Subcutaneous abdominal adipose tissue (tissue), 5 donors: ENCODE results near the gene DDA1.
A peak's percentile ranks its signal among the peaks of the same experiment; 100 is the strongest.

Source experiments
- H3K27ac ChIP-seq: one replicate; pipeline ENCODE4 v1.7.0; 2013; ENCODE audit warnings: low read depth, mild to moderate bottlenecking, inconsistent platforms, low read length, moderate library complexity
- H3K27me3 ChIP-seq, 5 donors: one replicate each; pipeline ENCODE4 v1.7.0; 2013; ENCODE audit warnings: low read length in 5 of 5, inconsistent platforms in 1 of 5; ENCODE audit not compliant: control insufficient read depth in 5 of 5, insufficient read depth in 4 of 5
- H3K36me3 ChIP-seq, 5 donors: one replicate each; pipeline ENCODE4 v1.7.0; 2013; ENCODE audit warnings: low read length in 5 of 5; ENCODE audit not compliant: control insufficient read depth in 5 of 5, insufficient read depth in 5 of 5
- H3K4me1 ChIP-seq, 5 donors: one replicate each; pipeline ENCODE4 v1.7.0; 2013; ENCODE audit warnings: low read length in 5 of 5, mild to moderate bottlenecking in 3 of 5, moderate library complexity in 1 of 5; ENCODE audit not compliant: control insufficient read depth in 5 of 5, insufficient read depth in 5 of 5
- H3K4me3 ChIP-seq, 5 donors: one replicate each; pipeline ENCODE4 v1.7.0; 2013; ENCODE audit warnings: low read length in 5 of 5, low read depth in 1 of 5
- H3K9ac ChIP-seq, 5 donors: one replicate each; pipeline ENCODE4 v1.7.0; 2013; ENCODE audit warnings: low read length in 5 of 5, mild to moderate bottlenecking in 4 of 5, moderate library complexity in 3 of 5
- H3K9me3 ChIP-seq, 5 donors: one replicate each; pipeline ENCODE4 v1.7.0; 2013; ENCODE audit warnings: low read length in 5 of 5; ENCODE audit not compliant: control insufficient read depth in 5 of 5
- donor health status: healthy.
- donor health status: healthy.
- donor health status: healthy.
- donor health status: healthy.
- donor health status: healthy.

DDA1 gene

GRCh38 chr19:17334414-17335409 is 25.3 kb downstream of the DDA1 start, which contains the start of gene ANO8:
Gene ANO8 (minus strand): TSS chr19:17334855. CDS start chr19:17334670, 185 bp downstream.
- H3K4me1 ChIP-seq = peaks cover 3 to 52% (median 42%) of the 10 kb centered on the region in 5 donors
- no peaks in the 10 kb centered on the region for H3K27me3 ChIP-seq
- H3K27ac ChIP-seq = peak within 1 kb of the TSS; percentile 37
- H3K9ac ChIP-seq = peak within 1 kb of the TSS in 4 of 5 donors; percentile 71 to 81 (median 74)
- no peaks in the 10 kb centered on the region for H3K9me3 ChIP-seq
- peaks cover 0 to 22% (median 11%) of the 10 kb centered on the region in 5 donors for H3K36me3 ChIP-seq
- peak within 1 kb of the TSS; percentile 72 to 87 (median 81) for H3K4me3 ChIP-seq

- Histone ChIP-seq H3K36me3 (peaks cover 0 to 14% (median 6%) of the 10 kb centered on the region in 5 donors), H3K4me1 (peaks cover 3 to 54% (median 42%) of the 10 kb centered on the region in 5 donors)
These were observed 26.2 kb downstream of the DDA1 start for GRCh38 chr19:17335575-17335974.

DNA sequence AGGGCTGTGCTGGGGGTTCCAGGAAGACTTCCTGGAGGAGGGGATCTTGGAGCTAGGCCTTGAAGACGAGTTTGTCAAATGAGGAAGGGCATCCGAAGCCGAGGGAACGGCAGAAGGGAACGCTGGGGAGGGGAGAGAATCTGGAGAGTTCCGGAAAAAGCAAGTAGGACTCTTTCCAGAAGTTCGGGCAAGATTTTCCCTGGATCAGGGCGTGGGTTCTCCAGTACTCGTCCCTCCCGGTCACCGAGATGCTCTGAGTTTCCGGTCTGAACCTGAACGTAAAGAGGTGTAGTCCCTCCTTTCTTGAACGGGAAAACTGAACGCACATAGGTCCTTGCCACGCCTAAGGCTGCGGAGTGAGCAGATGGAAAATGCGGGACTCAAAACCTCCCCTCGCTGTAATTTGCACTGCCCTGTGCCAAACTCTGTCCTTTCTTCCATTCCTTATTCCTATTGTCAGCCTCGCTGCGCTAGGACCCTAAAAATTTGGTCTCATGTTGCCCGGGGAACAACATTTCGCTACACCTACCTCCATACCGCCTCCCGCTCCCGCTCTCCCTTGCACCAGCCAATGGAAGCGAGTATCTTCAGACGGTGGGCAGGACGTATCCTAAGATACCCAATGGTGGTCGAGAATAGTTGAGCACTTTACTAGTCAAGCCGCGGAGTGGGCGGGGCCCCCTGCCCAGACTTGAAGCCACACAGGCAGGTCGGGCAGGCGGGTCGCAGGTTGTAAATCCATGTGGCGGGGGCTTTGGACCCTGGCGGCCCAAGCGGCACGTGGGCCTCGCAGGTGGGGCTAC is 27.7 kb downstream of the DDA1 start, which contains the start of gene GTPBP3:
Gene GTPBP3 (plus strand): TSS at position 682 of the 803 bp plus-strand sequence. CDS start 59 bp downstream, at position 741.
- H3K36me3 ChIP-seq = peaks cover 0 to 16% (median 5%) of the 10 kb centered on the region in 5 donors
- H3K4me1 ChIP-seq = peaks cover 3 to 54% (median 42%) of the 10 kb centered on the region in 5 donors
- H3K9me3 ChIP-seq = no peaks in the 10 kb centered on the region
- H3K27ac ChIP-seq = peak within 1 kb of the TSS; percentile 95
- H3K4me3 ChIP-seq = peak within 1 kb of the TSS; percentile 88 to 96 (median 94)
- H3K9ac ChIP-seq = peak within 1 kb of the TSS; percentile 79 to 93 (median 86)
- no peaks in the 10 kb centered on the region for H3K27me3 ChIP-seq

More at GRCh38 chr19:17335575-17335974, 26.2 kb downstream of the DDA1 start:
- peak overlapping the region in 1 of 5 donors; percentile 53 for H3K9ac ChIP-seq
- H3K27me3 ChIP-seq = no peaks in the 10 kb centered on the region
- no peaks in the 10 kb centered on the region for H3K9me3 ChIP-seq
- peak overlapping the region in 1 of 5 donors; percentile 82 for H3K4me3 ChIP-seq
- H3K27ac ChIP-seq = no peak overlapping the region

- Histone ChIP-seq H3K9me3 (no peaks in the 10 kb centered on the region), H3K4me1 (peaks cover 3 to 54% (median 42%) of the 10 kb centered on the region in 5 donors), H3K27ac (peak overlapping the region; percentile 95), H3K27me3 (no peaks in the 10 kb centered on the region), H3K9ac (peak overlapping the region in 4 of 5 donors; percentile 63 to 93 (median 84)), H3K4me3 (peak overlapping the region; percentile 88 to 96 (median 94)), H3K36me3 (peaks cover 0 to 17% (median 5%) of the 10 kb centered on the region in 5 donors)
These were observed 28.5 kb downstream of the DDA1 start for GRCh38 chr19:17337675-17338432.

- H3K36me3 ChIP-seq = peaks cover 0 to 17% (median 5%) of the 10 kb centered on the region in 5 donors
- H3K9ac ChIP-seq = peak overlapping the region in 1 of 5 donors; percentile 93
- peaks cover 3 to 49% (median 38%) of the 10 kb centered on the region in 5 donors for H3K4me1 ChIP-seq
- no peaks in the 10 kb centered on the region for H3K9me3 ChIP-seq
- peak overlapping the region in 3 of 5 donors; percentile 88 to 96 (median 94) for H3K4me3 ChIP-seq
- no peaks in the 10 kb centered on the region for H3K27me3 ChIP-seq
- H3K27ac ChIP-seq = no peak overlapping the region
These were observed 29.2 kb downstream of the DDA1 start for GRCh38 chr19:17338433-17339078.

GRCh38 chr19:17339088-17339741 is 29.9 kb downstream of the DDA1 start:
- Histone ChIP-seq H3K9me3 (no peaks in the 10 kb centered on the region), H3K27me3 (no peaks in the 10 kb centered on the region), H3K4me1 (peaks cover 3 to 43% (median 32%) of the 10 kb centered on the region in 5 donors), H3K27ac (no peak overlapping the region), H3K9ac (no peak overlapping the region), H3K36me3 (peaks cover 0 to 17% (median 5%) of the 10 kb centered on the region in 5 donors), H3K4me3 (no peak overlapping the region)

DNA sequence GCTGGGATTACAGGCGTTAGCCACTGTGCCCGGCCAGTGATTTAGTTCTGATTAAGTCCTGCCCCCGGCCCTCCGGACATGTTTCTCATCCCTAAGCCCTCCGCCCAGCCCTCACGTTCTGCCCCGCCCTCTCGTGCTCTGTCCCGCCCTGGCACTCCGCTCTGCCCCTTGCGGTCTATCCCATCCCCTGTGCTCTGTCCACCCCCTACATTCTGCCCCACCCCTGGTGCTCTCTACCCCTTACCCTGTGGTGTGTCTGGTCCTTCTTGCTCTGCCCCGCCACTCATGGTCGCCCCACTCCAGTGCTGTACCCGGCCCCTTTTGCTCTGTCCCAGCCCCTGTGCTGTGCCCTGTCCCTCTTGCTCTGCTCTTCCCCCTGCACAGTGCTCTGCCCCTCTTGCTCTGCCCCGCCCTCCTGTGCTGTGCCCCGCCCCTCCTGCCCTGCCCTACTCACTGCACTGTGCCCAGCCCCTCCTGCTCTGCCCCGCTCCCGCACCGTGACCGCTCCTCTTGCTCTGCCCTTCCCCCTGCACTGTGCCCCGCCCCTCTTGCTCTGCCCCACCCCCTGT is 31.0 kb downstream of the DDA1 start:
- H3K27me3 ChIP-seq = no peaks in the 10 kb centered on the region
- H3K4me3 ChIP-seq = no peak overlapping the region
- peaks cover 0 to 17% (median 5%) of the 10 kb centered on the region in 5 donors for H3K36me3 ChIP-seq
- H3K27ac ChIP-seq = no peak overlapping the region
- no peak overlapping the region for H3K9ac ChIP-seq
- peaks cover 0 to 32% (median 24%) of the 10 kb centered on the region in 5 donors for H3K4me1 ChIP-seq
- H3K9me3 ChIP-seq = no peaks in the 10 kb centered on the region

DNA sequence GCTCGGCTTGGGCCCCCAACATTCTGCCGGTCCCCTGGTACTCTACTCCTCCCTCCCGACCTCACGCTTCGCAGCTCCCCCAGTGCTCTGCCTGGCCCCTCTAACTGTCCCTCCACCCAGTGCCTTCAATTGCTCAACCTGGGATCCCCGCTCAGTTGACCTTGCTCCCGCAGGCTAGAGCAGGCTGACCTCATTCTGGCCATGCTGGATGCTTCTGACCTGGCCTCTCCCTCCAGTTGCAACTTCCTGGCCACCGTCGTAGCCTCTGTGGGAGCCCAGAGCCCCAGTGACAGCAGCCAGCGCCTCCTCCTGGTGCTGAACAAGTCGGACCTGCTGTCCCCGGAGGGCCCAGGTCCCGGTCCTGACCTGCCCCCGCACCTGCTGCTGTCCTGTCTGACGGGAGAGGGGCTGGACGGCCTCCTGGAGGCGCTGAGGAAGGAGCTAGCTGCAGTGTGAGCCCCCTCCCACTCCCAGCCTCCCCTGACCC is 31.6 kb downstream of the DDA1 start:
- H3K4me1 ChIP-seq = peaks cover 0 to 27% (median 20%) of the 10 kb centered on the region in 5 donors
- H3K27ac ChIP-seq = no peak overlapping the region
- no peaks in the 10 kb centered on the region for H3K9me3 ChIP-seq
- H3K9ac ChIP-seq = no peak overlapping the region
- H3K27me3 ChIP-seq = no peaks in the 10 kb centered on the region
- peaks cover 0 to 17% (median 5%) of the 10 kb centered on the region in 5 donors for H3K36me3 ChIP-seq
- H3K4me3 ChIP-seq = no peak overlapping the region
